ENCODE measurements around the gene CAPN9.

CAPN9 gene

DNA sequence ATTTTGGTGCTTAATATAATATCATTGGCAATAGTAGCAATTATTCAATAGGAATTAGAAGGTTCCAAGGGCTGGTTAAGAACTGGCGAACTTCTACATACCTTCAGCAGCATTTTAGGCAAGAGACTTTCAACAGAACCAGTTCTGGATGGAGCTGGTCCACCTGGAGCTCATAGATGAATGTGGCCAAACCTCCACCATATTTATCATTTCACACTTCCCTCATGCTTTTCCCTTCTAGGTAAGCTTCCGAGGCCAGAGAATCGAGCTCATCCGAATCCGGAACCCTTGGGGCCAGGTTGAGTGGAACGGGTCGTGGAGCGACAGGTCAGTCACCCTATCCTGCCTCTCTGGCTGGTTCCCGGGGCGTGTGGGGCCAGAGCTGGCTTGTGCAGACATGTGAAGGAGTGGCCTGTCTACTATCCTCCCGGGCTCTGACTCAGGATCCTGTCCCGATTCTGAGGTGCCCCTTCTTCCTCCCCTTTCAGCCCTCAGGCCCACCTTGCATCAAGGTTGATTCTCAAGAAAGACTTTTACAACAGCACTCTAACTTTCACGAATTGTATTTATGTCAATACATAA, 24.7 kb downstream of the CAPN9 start:
- no peak for DNase-seq

- DNase-seq = no peak
Measured at GRCh38 chr1:230772457-230773395, 25.5 kb downstream of the CAPN9 start.

GRCh38 chr1:230773396-230774033, 26.3 kb downstream of the CAPN9 start:
- no peak for DNase-seq

DNA sequence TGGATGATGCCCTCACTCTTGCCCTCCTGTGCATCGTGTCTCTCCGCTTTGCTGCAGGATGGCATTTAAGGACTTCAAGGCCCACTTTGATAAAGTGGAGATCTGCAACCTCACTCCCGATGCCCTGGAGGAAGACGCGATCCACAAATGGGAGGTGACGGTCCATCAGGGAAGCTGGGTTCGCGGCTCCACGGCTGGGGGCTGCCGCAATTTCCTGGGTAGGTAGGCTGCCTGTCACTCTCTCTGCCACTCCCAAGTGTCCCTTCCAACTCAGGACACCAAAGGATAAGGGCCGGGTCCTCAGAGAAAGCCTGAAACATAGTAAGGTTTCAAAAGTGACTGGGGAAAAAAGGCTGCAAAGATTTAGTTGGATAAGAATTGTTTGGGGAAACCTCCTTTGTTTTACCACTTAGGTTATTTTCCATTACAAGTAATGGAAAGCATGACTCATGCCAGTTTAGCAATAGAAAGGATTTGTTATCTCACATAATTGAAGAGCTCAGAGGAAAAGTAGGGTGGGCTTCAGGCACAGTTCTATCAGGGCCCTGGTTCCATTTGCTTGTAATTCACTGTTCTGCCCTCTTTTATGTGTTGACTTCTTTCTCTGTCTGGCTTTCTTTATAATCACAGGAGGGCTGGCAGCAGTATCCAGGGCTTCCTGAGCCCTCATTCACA, 31.9 kb downstream of the CAPN9 start:
- no peak for DNase-seq

- DNase-seq = no peak
Measured at GRCh38 chr1:230781131-230781530, 33.9 kb downstream of the CAPN9 start.

DNA sequence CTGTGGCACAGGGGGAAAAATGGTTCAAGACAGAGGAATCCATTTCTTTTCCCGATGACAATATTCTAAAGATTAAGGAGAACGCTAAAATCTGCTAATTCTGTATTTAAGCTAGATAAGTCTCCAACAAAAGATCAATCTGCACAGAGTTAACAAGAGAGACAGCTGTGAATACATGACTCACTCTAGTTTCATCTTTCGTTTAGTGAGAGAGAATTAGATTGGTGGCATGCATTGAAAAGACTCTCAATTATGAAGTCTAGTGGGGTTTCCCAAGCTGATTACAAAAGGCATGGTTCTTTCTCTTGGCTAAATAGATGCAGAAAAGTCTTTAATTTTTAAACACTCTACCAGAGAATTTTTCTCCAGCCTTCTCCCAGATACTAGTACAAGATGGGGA, 34.4 kb downstream of the CAPN9 start:
- no peak for DNase-seq

DNA sequence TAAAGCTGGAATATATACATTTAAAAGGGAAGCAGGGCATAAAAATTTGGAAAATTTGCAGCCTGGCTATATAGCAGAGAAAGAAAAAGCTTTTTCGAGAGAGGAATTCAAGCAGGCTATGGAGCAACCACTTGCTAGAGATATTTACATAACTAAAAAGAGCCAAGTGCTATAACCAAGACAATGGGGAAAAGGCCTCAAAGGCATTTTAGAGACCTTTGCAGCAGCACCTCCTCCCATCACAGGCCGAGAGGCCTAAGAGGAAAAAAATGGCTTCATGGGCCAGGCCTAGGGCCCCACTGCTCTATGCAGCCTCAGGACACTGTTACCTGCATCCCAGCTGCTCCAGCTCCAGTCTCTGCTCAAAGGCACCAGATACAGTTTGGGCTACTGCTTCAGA, 37.0 kb downstream of the CAPN9 start:
- no peak for DNase-seq

- DNase-seq = no peak
Measured at GRCh38 chr1:230785636-230786384, 38.6 kb downstream of the CAPN9 start.

- DNase-seq = no peak
Measured at GRCh38 chr1:230786385-230786753, 39.2 kb downstream of the CAPN9 start.

DNA sequence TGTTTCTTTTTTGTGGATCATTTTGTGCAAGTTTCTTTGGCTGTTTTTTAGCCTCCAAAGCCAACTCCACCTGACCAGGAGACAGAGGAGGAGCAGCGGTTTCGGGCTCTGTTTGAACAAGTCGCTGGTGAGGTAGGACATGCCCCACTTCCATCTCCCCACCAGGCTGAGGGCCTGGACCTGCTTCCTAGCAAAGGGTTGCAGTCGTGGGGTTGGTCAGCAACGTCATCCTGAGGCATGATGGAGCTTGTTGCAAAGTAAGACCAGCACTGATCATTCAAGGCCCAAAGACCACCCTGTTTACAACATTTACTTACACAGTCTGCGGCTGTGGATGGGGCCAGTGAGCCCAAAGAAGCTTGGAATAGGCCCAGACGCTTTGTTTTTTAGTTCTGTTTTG, 40.3 kb downstream of the CAPN9 start:
- DNase-seq = no peak

DNA sequence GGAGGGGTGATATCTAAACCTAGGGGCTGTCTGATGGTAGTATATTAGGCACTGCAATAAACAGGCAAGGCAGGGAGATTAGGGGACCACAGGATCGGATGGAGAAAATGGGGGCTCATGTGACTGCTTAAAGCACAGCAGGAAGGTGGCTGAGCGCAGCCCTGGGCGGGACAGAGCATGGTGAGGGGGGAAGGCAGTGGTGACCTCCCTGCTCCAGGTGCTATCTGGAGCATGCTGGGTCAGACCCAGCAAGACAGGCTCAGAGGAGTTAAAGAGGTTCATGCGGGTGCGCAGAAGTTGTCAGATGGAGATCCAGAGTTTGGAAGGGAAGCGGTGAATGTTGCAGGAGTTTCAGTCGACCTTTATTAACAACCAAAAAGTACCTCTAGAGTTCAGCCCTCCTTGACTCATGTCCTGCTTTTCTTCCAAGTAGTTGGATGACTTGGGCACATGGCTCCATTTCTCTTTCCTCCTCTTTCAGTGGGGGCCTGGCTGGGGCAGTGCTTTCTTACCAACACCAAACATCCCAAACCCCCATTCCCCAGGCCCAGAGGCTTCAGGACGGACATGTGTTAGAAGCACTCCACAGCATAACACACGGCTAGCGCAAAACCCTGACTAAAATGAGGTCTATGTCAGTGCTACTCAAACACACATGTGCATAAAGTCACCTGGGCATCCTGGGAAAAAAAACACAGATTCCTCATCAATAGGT, 41.5 kb downstream of the CAPN9 start:
- no peak for DNase-seq

GRCh38 chr1:230790026-230790425, 42.8 kb downstream of the CAPN9 start:
- DNase-seq = no peak

- DNase-seq = no peak
Measured at GRCh38 chr1:230791986-230792564, 44.9 kb downstream of the CAPN9 start.

DNA sequence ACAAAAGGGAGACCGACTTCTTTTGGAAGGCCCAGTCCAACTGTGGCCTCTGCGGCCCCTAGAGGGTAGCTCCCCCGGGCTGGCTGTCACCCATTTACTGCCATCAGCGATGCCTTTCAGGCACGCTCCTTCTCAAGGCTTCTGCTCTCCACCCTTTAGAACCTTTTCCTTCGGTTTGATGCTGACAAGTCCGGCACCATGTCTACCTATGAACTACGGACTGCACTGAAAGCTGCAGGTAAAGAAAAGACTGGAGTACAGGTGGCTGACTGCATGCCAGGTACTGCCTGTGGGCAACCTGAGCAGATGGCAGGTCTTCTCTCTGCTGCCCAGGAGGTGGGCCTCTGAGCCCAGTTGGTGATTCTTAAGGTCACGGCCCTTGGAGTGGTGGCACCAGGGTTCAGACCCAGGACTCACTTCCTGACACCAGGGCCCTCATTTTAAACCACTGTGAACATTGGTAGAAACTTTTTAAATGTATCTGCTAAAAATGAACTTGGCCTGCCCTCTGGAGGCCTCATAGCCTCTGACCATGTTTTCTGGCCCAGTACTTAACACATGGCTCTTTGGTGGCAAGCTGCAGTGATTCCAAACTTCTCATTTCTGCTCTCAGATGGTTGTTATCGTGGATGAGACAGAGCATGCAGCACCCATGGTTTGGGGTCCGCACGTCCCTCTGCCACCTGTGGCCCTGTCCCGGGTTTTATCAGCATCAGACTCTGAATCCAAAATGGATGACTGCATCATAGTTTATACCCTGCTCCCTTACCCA, 45.7 kb downstream of the CAPN9 start:
- no peak for DNase-seq

DNA sequence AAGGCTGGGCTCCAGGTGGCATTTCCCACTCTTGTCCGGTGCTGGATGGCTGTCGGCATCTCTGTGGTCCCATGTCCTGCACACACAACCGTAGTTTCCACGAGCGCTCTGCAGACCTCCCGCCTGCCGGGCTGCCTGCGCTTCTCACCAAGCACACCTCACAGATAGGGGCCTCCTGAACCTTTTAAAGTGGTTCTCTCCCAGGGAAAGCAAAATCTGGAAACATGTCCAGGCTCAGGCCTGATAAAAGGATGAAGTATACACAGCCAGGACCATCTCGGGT, 46.2 kb downstream of the CAPN9 start:
- DNase-seq = no peak

DNA sequence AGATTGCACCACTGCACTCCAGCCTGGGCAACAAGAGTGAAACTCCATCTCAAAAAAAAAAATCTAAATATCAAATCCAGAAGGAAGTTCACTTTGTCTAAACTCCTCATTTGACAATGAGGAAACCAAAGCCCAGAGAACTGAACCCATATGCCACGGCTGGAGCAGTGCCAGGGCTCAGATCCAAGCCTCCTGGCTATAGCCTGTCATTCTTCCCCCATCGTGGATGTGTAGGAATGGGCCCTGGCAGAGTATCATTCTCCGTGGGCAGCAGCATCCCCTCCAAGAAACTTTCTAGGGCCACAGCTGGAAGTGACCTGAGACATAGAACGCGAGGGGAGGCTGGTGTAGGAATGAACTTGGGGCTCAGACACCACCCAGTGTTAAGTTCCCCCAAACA, 47.2 kb downstream of the CAPN9 start:
- DNase-seq = no peak

DNA sequence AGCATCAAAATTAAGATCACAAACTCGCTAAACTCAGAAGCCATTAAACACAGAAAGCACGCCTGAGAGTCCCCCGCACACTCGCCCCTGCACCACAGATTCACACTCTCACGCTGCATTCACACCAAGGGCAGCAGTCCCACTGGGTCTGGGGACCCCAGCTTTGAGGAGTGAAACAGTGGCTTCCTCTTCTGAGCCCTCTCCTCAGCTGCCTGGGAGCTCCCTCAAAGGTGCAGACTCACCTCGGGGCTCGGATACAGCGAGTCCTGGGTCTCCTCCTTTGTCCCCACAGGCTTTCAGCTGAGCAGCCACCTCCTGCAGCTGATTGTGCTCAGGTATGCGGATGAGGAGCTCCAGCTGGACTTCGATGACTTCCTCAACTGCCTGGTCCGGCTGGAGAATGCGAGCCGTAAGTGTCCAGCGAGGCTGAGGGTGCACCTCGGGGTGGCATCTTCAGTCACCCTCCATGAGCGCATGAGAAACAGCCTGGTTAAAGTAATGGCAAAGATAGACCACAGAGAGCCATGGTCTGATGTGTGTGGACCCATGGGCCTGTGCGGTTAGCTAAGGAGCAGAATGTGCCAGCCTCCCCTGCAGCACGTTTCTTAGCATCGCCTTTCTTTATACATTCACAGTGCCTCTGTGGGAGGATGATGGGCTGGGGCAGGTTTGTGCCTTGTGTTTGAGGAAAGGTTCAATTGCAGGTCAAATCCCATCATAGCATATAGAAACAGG, 47.9 kb downstream of the CAPN9 start:
- no peak for DNase-seq

GRCh38 chr1:230796626-230797025, 49.4 kb downstream of the CAPN9 start:
- DNase-seq = no peak

GRCh38 chr1:230797376-230797920, 50.3 kb downstream of the CAPN9 start:
- DNase-seq = no peak

GRCh38 chr1:230797942-230798365, 50.8 kb downstream of the CAPN9 start:
- no peak for DNase-seq

All from stimulated activated CD4-positive, alpha-beta T cell treated with anti-CD3 and anti-CD28 coated beads, Interleukin-2, amount 100 ng/mL, for 24 hours (primary cell).